Mesothelial cell of epicardium (in vitro differentiated cells): ENCODE results near the gene SMIM14. TPM values are rescaled to one million over a fixed set of nuclear protein-coding genes. Genes with fewer than 3 reads are reported as not detected.

Source experiments
- DNase-seq, 2 experiments: peaks; one replicate each; pipeline ENCODE4 v3.0.0; 2021; ENCODE audit warnings: low spot score in 2 of 2; ENCODE audit not compliant: unreplicated experiment in 2 of 2
- H3K27ac Mint-ChIP-seq: 2 replicates; pipeline ENCODE4 v1.8.0; 2021; ENCODE audit warnings: mixed read lengths
- H3K27me3 Mint-ChIP-seq: 2 replicates; pipeline ENCODE4 v1.8.0; 2021; ENCODE audit warnings: low read depth, mixed read lengths
- H3K36me3 Mint-ChIP-seq: 2 replicates; pipeline ENCODE4 v1.8.0; 2021; ENCODE audit warnings: mixed read lengths
- H3K4me1 Mint-ChIP-seq: 2 replicates; pipeline ENCODE4 v1.8.0; 2021; ENCODE audit warnings: mixed read lengths
- H3K4me3 Mint-ChIP-seq: 2 replicates; pipeline ENCODE4 v1.8.0; 2021; ENCODE audit warnings: mild to moderate bottlenecking, moderate library complexity, mixed read lengths
- H3K9me3 Mint-ChIP-seq: 2 replicates; pipeline ENCODE4 v1.8.0; 2021; ENCODE audit warnings: mixed read lengths
- total RNA-seq: library from RNA; stranded (reverse); gene quantifications from 3 replicates; pipeline ENCODE4 v1.2.1, GENCODE V29; 2021
- TF ChIP-seq, protein P1 (sequence below): fragments of 200-600 bp; sonication (generic); IDR thresholded peaks from one replicate; pipeline ENCODE4 v1.5.0; 2021; ENCODE audit warnings: antibody characterized with exemption; ENCODE audit not compliant: unreplicated experiment

Gene SMIM14
- total RNA-seq, 1 donor from 2014 or later: 15.9 TPM

DNA sequence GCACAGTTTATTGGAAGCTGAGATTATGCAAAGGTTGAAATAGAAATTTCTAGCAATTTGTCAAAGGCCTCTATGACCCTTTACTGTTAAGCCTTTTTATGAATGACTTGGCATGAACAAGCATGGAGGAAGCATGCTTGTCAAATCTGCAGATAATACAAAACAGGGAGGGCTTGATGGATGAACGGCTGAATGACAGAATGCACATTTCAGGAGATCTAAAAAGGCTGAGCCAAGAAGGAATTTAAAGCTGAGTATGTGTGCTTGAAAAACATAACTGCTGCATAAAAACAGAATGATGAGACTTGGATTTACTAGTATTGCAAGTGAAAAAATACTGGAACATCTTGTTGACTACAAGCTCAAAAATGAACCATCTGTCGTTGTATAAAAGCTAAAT lies 30.2 kb upstream of the SMIM14 start:
- Mint-ChIP-seq H3K27me3 (no peaks in the 10 kb centered on the region), H3K4me3 (no peak overlapping the region), H3K36me3 (no peaks in the 10 kb centered on the region), H3K27ac (no peak overlapping the region), H3K9me3 (peaks cover 5% of the 10 kb centered on the region), H3K4me1 (peaks cover 11% of the 10 kb centered on the region)
- DNase-seq: no peak
- TF ChIP-seq, protein P1, sequence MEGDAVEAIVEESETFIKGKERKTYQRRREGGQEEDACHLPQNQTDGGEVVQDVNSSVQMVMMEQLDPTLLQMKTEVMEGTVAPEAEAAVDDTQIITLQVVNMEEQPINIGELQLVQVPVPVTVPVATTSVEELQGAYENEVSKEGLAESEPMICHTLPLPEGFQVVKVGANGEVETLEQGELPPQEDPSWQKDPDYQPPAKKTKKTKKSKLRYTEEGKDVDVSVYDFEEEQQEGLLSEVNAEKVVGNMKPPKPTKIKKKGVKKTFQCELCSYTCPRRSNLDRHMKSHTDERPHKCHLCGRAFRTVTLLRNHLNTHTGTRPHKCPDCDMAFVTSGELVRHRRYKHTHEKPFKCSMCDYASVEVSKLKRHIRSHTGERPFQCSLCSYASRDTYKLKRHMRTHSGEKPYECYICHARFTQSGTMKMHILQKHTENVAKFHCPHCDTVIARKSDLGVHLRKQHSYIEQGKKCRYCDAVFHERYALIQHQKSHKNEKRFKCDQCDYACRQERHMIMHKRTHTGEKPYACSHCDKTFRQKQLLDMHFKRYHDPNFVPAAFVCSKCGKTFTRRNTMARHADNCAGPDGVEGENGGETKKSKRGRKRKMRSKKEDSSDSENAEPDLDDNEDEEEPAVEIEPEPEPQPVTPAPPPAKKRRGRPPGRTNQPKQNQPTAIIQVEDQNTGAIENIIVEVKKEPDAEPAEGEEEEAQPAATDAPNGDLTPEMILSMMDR: no peak

DNA sequence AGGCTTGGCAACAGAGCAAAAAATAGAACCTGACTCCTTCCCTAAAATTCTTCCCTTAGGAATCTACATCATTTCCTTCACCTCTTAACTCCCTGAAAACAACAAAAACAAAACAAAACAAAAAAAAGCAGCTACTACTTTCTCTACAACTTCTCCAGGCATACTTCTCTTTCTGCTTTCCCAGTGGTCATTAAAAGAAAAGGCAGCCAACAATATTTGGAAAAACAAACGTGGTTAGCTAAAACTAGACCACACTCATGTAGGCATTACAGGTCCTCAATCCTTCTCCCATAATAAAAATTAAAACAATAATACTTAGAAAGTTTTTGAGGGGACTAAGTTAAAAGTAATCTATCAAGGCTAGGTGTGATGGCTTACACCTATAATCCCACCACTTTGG lies 29.0 kb upstream of the SMIM14 start:
- Mint-ChIP-seq H3K36me3 (no peaks in the 10 kb centered on the region), H3K27me3 (no peaks in the 10 kb centered on the region), H3K27ac (no peak overlapping the region), H3K9me3 (peaks cover 5% of the 10 kb centered on the region), H3K4me1 (peaks cover 11% of the 10 kb centered on the region), H3K4me3 (no peak overlapping the region)
- DNase-seq: no peak
- TF ChIP-seq, protein P1: no peak

DNA sequence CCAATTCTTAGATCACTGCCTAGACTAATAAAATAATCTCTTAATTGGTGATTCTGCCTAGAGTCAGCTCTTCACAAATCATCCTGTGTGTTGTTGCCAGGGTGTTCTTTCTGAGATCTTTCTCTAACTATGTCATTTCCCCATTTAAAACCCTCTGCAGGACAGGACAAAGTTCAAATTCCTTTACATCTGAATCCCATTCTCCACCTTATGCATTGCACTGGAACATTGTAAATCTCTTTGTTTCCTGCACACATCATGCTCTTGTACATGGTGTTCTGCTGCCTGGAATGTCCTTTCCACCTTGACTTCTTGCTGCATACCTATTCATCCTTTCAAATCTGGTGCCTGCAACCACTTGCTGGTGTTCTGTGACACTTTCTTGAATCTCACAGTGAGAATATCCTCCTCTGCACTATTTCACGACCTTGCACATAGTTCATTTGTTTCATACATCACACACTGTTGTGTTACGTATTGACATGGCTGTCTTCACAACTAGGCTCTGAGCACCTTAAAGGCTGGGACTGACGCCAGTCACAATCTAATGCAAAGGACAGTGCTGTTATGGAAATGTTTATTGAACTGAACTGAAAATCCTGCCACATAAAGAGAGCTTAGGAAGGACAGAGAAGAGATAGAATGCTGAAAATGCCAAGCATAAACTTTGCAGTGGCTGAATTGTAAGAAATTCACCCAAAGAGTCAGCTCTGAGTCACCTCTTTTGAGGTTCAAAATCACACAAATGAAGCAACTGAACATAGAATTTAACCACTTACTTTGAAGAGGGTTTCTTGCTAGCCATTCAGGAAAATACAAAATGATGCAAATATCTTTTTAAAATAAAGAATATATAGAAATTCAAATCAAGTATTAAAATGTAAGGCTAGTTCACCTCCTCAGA lies 26.4 kb upstream of the SMIM14 start:
- Mint-ChIP-seq H3K36me3 (no peaks in the 10 kb centered on the region), H3K4me3 (no peak overlapping the region), H3K9me3 (no peaks in the 10 kb centered on the region), H3K4me1 (peaks cover 11% of the 10 kb centered on the region), H3K27me3 (no peaks in the 10 kb centered on the region), H3K27ac (no peak overlapping the region)
- TF ChIP-seq, protein P1: no peak
- no peak for DNase-seq

DNA sequence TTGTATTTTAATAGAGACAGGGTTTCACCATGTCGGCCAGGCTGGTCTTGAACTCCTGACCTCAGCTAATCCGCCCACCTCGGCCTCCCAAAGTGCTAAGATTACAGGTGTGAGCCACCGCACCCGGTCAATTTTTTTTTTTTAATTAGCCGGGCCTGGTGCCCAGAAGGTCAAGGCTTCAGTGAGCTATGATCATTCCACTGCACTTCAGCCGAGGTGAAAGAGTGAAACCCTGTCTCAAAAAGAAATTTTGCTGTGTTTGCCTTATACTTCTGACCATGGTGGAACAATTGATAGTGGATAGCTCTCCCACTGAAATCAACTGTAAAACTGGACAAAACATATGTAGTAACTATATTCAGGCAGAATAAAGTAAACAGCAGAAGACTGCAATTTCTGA lies 24.0 kb upstream of the SMIM14 start:
- Mint-ChIP-seq H3K4me1 (peaks cover 8% of the 10 kb centered on the region), H3K27me3 (no peaks in the 10 kb centered on the region), H3K4me3 (no peak overlapping the region), H3K27ac (no peak overlapping the region), H3K36me3 (no peaks in the 10 kb centered on the region), H3K9me3 (no peaks in the 10 kb centered on the region)
- TF ChIP-seq, protein P1: no peak
- no peak for DNase-seq

DNA sequence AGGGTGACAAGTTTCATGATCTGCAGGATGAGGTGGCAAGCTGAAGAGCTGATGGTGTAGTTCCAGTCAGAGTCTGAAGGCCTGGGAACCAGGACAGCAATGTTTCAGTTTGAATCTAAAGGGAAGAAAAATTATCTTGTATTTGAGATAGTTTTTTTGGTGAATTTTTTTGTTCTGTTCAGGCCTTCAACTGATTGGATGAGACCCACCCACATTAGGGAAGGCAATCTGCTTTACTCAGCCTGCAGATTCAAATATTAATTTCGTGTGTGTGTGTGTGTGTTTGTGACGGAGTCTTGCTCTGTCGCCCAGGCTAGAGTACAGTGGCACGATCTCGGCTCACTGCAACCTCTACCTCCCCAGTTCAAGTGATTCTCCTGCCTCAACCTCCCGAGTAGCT lies 22.1 kb upstream of the SMIM14 start:
- Mint-ChIP-seq H3K27ac (no peak overlapping the region), H3K36me3 (no peaks in the 10 kb centered on the region), H3K4me3 (no peak overlapping the region), H3K4me1 (peaks cover 8% of the 10 kb centered on the region), H3K9me3 (no peaks in the 10 kb centered on the region), H3K27me3 (no peaks in the 10 kb centered on the region)
- TF ChIP-seq, protein P1: no peak
- no peak for DNase-seq
